DMS153 treated with DMSO at 0.1 percent for 48 hours (cell line): ENCODE measurements around the gene AMBRA1.

ENCODE experiments used
- DNase-seq: peaks from one replicate; lab custom pipeline; 2025; ENCODE audit not compliant: unreplicated experiment; lab: John Stamatoyannopoulos, UW

The AMBRA1 gene

GRCh38 chr11:46478196-46478595 is 115.6 kb downstream of the AMBRA1 start:
- no peak for DNase-seq

GRCh38 chr11:46477136-46477535 is 116.7 kb downstream of the AMBRA1 start:
- no peak for DNase-seq

GRCh38 chr11:46475926-46476545 is 117.8 kb downstream of the AMBRA1 start:
- no peak for DNase-seq

- no peak for DNase-seq
Observed at GRCh38 chr11:46475051-46475925, 118.5 kb downstream of the AMBRA1 start.

GRCh38 chr11:46472662-46472994 is 121.2 kb downstream of the AMBRA1 start:
- no peak for DNase-seq

- DNase-seq = no peak
Observed at GRCh38 chr11:46471943-46472661, 121.7 kb downstream of the AMBRA1 start.

GRCh38 chr11:46469926-46470325 is 123.9 kb downstream of the AMBRA1 start:
- no peak for DNase-seq

GRCh38 chr11:46465683-46466082 is 128.1 kb downstream of the AMBRA1 start:
- DNase-seq = no peak

GRCh38 chr11:46463701-46464421 is 130.0 kb downstream of the AMBRA1 start:
- DNase-seq = no peak

GRCh38 chr11:46461461-46461927 is 132.3 kb downstream of the AMBRA1 start:
- no peak for DNase-seq

GRCh38 chr11:46458491-46458890 is 135.3 kb downstream of the AMBRA1 start:
- no peak for DNase-seq

- DNase-seq = no peak
Observed at GRCh38 chr11:46457659-46458424, 136.0 kb downstream of the AMBRA1 start.

GRCh38 chr11:46457021-46457420 is 136.8 kb downstream of the AMBRA1 start:
- no peak for DNase-seq

GRCh38 chr11:46456269-46457001 is 137.4 kb downstream of the AMBRA1 start:
- no peak for DNase-seq

- DNase-seq = no peak
Observed at GRCh38 chr11:46455834-46456233, 138.0 kb downstream of the AMBRA1 start.

GRCh38 chr11:46452918-46453517 is 140.8 kb downstream of the AMBRA1 start:
- DNase-seq = no peak

- DNase-seq = no peak
Observed at GRCh38 chr11:46451759-46452158, 142.1 kb downstream of the AMBRA1 start.

- DNase-seq = no peak
Observed at GRCh38 chr11:46450846-46451477, 142.9 kb downstream of the AMBRA1 start.

GRCh38 chr11:46447544-46447943 is 146.3 kb downstream of the AMBRA1 start:
- no peak for DNase-seq
